Hematopoietic multipotent progenitor cell treated with erythropoietin and hydrocortisone succinate and interleukin-3 and kit ligand, for 17 days (in vitro differentiated cells): ENCODE data around the gene NAXE.
"Not testable (repeated sequence)": the region's sequence is repeated elsewhere in the genome, so short reads cannot be mapped to it uniquely, and the experiment has no call there.

Experiments
- DNase-seq: peaks from one replicate; pipeline ENCODE4 v3.0.0-alpha.2; 2015; ENCODE audit warnings: low spot score

Gene NAXE

GRCh38 chr1:156623946-156624813 is 32.6 kb downstream of the NAXE start:
- DNase-seq = no peak

GRCh38 chr1:156624814-156625435 is 33.3 kb downstream of the NAXE start:
- no peak for DNase-seq

- DNase-seq = peak; percentile 47
Observed at GRCh38 chr1:156625436-156626078, 34.0 kb downstream of the NAXE start.

- no peak for DNase-seq
Observed at GRCh38 chr1:156626079-156626438, 34.5 kb downstream of the NAXE start.

- DNase-seq = peak; percentile 47
Observed at GRCh38 chr1:156627313-156627880, 35.8 kb downstream of the NAXE start.

- DNase-seq = no peak
Observed at GRCh38 chr1:156629823-156630449, 38.4 kb downstream of the NAXE start.

GRCh38 chr1:156631152-156631551 is 39.6 kb downstream of the NAXE start:
- DNase-seq = not testable (repeated sequence)

GRCh38 chr1:156632355-156632754 is 40.8 kb downstream of the NAXE start:
- DNase-seq = no peak

GRCh38 chr1:156638189-156638985 is 46.8 kb downstream of the NAXE start:
- DNase-seq = no peak

- no peak for DNase-seq
Observed at GRCh38 chr1:156639601-156640101, 48.1 kb downstream of the NAXE start.

GRCh38 chr1:156640842-156641706 is 49.5 kb downstream of the NAXE start:
- DNase-seq = no peak

GRCh38 chr1:156641761-156642264 is 50.2 kb downstream of the NAXE start, which contains the start of gene BCAN:
BCAN (plus strand) TSS chr1:156642117; CDS start chr1:156646055, 3,938 bp downstream.
- DNase-seq = no peak

- DNase-seq = no peak
Observed at GRCh38 chr1:156642265-156643048, 50.9 kb downstream of the NAXE start.

GRCh38 chr1:156643049-156643777 is 51.6 kb downstream of the NAXE start:
- DNase-seq = no peak

GRCh38 chr1:156643778-156644092 is 52.2 kb downstream of the NAXE start:
- no peak for DNase-seq
